GM08714 (cell line): ENCODE results near the gene TTLL10.
"Not testable (repeated sequence)": the region's sequence is repeated elsewhere in the genome, so short reads cannot be mapped to it uniquely, and the experiment has no call there.

ENCODE experiments used
- H3K4me3 ChIP-seq: fragments of 200-500 bp; sonication (Bioruptor generic); 2 replicates; pipeline ENCODE4 v1.5.1; 2014; ENCODE audit warnings: mild to moderate bottlenecking, low read length, inconsistent platforms
- ZNF274 ChIP-seq: IDR thresholded peaks from 2 replicates; pipeline ENCODE4 v1.6.1; 2012; ENCODE audit warnings: mild to moderate bottlenecking, low read depth, low read length

Gene TTLL10

DNA sequence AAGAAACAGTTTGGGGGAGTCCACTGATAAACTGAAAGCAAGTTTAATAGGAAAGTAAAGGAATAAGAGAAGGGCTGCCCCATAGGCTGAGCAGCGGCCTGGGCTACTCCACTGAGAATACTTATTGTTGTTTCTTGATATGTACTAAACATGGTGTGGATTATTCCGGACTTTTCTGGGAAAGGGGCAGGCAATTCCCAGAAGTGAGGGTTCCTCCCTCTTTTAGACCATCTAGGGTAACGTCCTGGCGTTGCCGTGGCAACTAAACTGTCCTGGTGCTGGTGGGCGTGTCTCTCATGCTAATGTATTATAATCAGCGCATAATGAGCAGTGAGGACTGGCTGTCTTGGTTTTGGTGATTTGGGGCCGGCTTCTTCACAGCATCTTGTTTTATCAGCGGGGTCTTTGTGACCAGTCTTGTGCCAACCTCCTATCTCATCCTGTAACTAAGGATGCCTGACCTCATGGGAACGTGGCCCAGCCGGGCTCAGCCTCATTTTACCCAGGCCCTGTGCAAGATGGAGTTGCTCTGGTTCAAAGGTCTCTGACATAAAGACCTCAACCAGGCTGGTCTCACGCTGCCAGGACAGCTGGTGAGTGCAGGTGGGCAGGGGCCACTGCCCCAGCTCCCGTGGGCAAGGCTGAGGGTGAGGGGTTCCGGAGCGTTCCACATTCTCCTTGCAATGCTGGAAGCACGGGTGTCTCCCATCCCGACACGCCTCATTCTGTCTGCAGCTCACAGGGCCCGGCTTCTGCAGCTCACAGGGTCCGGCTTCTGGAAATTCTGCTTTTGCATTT is 38.1 kb upstream of the TTLL10 start:
- TF ChIP-seq ZNF274 = no peak

DNA sequence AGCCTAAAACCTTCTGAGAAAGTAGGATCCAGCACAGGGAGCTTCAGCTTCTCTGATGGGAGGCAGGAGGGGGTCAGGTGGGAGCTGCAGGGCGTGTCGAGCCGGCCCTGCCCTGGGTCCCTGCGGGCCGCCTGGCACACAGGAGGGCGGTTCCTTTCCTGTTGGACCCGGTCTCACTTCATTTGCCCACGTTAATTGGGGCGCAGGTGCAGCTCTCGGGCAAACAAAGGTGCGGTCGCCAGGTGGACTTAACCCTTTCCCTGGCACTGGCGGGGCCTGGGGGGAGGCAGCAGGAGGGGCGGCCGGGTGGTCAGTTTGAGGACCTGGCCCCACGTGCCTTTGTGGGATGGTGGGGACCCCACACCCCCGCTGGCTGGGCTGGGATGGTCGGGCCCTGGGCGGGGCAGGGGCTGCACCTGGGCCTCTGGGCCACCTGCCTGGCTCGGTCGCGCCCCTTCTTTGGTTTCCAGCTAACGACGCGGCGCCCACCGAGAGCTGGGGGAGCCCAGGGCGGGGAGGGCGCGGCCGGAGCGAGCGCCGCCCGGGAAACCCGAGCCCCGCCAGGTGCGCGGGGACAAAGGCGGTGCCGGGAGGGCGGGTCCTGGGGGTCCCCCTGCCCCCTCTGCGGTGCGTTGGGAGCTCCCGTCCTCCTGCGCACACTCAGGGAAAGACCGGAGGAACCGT is 37.0 kb upstream of the TTLL10 start:
- H3K4me3 ChIP-seq = no peak overlapping the region
- TF ChIP-seq ZNF274 = no peak

More for the DNA sequence above, 38.1 kb upstream of the TTLL10 start:
- no peak overlapping the region for H3K4me3 ChIP-seq

DNA sequence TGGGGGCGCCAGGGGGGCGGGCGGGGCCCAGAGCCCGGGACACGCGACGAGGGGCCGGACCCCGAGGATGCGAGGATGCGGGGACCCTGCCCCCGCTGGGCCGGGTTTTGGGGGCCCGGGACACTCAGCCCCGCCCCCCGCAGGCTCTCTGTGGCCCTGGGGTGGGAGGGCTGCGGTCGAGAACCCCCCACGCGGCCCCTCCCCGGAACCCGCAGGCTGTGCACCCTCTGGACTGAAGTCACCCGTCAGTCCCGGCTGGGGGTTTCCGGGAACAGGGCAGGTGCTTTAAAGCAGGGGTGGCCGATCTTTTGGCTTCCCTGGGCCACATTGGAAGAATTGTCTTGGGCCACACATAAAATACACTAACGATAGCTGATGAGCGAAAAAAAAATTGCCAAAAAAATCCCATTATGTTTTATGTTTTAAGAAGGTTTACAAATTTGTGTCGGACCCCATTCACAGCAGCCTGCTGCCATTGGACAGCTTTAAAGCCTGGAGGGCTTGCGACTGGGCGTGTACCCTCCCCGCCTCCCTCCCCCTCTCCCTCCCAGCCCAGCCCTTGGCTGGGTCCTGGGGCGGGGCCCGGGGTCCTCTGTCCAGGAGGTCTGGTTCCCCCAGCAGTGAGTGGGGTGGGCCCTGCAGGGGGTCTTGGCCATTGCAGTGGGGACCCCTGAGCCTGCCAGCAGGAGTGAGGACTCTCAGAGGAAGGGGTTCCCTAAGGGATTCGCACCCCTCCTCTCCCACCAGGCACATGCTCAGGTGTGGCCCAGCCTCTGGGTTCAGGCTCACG is 36.2 kb upstream of the TTLL10 start:
- no peak overlapping the region; the same call in 1 of the 2 replicates for H3K4me3 ChIP-seq
- no peak for TF ChIP-seq ZNF274

DNA sequence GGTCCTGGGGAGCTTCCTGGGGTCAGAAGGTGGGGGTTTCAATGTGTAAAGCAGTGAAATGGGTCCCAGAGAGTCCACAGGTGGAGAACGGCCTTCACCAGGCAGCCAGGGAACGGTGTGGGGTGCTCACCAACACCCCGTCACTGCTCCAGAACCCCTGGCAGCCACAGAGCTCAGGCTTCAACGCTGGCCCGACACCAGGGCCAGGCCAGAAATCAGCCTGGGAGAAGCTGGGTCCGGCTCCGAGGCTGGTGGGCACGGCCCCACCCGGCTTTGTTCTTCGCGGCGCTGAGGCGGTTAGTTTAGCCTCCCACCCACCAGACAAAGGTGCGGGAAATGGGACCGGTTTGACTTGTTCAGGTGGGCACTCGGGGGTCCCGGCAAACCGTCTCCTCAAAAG is 33.0 kb upstream of the TTLL10 start:
- TF ChIP-seq ZNF274 = no peak
- H3K4me3 ChIP-seq = no peak overlapping the region

DNA sequence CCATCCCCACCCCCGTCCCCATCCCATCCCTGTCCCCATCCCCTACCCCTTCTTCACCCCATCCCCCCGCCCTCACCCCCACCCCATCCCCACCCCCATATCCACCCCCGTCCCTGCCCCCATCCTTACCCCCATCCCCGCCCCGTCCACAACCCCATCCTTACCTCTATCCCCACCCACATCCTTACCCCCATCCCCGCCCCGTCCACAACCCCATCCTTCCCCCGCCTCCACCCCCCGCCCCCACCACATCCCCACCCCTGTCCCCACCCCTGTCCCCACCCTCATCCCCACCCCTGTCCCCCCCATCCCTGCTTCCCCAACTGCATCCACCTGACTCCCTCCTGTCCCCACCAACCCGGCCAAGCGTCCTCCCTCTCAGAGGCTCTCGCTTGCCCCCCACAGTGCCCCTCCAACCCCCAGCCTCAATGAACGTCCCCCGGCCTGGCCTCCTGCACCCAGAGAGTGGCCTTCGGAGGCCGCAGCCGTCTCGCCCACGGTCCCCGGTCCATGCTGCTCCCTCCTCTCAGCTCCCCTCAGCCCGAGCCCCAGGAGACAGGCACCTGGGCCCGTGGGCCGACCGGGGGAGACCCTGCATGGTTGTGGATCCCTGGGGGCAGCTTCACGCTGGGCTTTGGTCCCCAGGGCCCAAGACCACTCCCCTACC is 32.3 kb upstream of the TTLL10 start:
- TF ChIP-seq ZNF274 = no peak
- no peak overlapping the region for H3K4me3 ChIP-seq

DNA sequence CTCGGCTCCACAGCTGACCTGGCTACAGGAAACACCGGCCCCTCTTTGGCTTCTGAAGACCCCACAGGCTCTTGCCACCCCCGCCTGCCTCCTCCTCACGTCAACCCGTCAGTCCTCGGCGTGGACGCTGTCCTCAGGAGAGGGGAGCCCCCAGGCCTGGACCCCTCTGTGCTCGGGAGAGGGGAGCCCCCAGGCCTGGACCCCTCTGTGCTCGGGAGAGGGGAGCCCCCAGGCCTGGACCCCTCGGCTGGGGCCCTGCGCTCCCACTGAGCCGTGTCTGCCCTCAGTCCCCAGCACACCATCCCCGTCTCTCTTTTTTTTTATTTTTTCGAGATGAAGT is 31.8 kb upstream of the TTLL10 start:
- TF ChIP-seq ZNF274 = no peak

DNA sequence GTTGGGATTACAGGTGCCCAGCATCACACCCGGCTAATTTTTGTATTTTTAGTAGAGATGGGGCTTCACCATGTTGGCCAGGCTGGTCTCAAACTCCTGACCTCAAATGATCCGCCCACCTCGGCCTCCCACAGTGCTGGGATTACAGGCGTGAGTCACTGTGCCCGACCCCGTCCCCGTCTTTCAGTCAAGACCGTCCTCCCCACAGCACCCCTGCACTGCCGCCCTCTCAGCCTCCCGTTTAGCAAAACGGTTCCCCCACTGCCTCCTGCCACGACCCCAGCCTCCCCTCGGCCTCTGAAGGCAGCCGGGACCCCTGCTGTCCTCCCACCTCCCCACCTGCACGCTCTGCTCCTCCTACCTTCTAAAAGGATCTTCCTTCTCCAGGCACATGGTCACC is 31.3 kb upstream of the TTLL10 start:
- not testable (repeated sequence) for H3K4me3 ChIP-seq

More for the DNA sequence above, 31.8 kb upstream of the TTLL10 start:
- H3K4me3 ChIP-seq = no peak overlapping the region

DNA sequence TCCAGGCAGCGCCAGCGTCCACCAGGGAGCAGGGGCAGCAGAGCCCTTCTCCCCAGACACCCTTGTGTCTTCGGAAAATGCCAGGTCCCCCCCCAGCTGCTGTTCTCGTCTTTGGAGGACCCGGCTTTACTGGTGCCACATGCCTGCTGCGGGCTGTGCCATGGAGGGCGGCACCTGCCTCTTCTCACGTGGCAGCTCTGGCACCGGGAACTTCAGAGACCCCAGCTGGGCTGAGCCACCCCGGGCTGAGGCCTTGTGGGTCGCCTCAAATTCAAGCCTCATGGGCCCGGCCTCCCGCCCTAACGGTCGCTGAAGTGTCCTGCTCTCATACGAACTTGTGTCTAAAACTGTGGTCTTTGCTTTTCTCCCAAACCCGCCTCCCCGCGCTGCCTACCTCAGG is 30.8 kb upstream of the TTLL10 start:
- TF ChIP-seq ZNF274 = no peak
- no peak overlapping the region for H3K4me3 ChIP-seq

DNA sequence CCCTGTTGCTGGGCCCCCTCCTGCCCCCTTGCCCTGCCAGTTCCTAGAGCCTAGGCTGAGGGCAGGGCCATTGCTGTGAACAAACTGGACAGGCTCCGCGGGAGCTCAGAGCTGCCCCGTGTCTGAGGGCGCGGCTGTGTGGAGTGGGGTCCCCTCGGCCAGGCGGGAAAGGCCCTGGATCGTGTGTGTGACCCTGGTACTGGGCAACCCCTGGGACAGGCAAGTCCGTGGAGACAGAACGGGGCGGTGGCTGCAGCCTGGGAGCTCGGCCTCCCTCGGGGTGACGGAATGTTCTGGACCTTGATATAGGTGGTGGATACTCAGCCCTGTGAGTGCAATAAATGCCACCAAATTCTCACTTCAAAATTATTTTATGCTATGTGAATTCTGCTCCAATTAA is 30.0 kb upstream of the TTLL10 start:
- H3K4me3 ChIP-seq = no peak overlapping the region
- TF ChIP-seq ZNF274 = no peak

DNA sequence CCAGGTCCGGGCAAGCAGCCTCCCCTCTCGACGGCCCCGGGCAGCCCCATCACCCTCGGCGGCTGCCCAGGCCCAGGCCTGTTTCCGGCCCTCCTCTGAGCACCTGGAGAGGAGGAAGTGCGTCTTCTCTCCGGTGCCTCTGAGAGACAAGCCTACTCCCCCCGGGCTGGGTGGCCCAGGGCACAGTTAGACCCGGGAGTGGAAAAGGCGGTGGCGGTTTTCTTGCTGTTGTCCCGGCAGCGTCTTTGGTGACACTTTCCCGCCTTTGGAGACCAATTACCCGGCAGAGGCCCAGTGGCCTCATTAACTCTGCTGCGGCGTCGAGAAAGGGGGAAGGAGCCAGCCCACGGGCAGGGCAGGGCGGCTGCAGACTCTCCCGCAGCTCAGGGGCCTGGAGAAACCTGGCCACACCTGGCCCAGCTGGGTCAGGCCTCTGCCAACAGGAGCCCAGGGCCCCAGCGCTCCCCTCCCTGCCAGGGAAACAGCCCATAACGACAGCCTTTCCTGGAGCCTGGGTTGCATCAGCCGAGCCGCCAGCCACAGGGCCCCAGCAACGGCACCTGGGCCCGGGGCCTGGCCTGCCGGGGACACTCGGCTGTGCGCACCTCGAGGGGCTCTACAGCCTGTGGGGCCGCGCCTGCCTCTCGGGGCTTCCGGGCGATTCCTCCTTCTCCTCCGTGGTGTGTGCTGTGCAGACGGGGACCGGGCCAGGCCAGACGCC is 29.4 kb upstream of the TTLL10 start:
- no peak for TF ChIP-seq ZNF274
- no peak overlapping the region for H3K4me3 ChIP-seq

DNA sequence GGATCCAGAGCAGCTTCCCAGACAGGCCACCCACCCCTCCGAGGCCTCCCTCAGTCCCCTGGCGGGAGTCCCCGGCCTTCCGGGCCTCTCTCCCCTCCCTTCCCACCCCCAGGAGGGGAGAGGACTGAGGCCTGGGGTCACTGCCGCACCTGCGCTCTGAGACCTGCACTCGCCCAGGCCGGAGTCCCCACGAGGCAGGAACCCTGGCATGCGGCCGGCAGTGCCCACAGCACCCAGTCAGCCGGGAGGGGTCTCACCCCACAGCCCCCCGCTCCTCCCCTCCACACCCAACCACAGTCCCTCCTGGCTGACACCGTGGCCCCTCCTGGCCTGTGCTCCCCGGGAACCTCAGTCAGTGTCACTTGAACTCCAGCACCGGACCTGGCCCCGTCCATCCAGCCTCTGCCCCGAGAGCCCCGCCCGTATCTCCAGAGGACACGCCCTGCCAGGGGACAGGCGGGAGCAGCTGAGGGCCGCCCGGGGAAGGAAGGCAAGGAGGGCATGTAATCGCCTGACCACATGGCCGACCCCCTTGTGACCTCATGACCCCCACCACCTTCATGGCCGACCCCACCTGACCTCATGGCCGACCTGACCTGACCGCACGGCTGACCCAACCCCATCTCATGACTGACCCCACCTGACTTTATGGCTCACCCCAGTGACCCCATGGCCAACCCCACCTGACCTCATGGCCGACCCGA is 28.7 kb upstream of the TTLL10 start:
- H3K4me3 ChIP-seq = no peak overlapping the region
- TF ChIP-seq ZNF274 = no peak

DNA sequence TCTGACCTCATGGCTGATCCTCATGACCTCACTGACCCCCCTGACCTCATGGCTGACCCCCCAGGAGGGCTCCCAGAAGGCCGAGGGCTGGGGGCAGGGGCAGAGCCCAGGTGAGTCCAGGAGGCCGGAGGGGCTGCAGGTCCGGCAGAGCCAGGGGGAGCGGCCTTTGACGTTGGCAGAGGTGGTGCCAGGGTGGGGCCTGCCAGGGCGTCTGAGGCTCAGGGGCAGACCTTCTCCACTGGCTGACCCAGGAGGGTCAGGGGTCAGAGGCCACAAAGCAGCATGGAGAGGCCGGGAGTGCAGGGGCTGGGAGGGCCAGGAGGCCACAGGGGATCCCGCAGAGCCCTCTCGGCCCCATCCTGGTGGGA is 28.1 kb upstream of the TTLL10 start:
- no peak overlapping the region for H3K4me3 ChIP-seq
- no peak for TF ChIP-seq ZNF274

DNA sequence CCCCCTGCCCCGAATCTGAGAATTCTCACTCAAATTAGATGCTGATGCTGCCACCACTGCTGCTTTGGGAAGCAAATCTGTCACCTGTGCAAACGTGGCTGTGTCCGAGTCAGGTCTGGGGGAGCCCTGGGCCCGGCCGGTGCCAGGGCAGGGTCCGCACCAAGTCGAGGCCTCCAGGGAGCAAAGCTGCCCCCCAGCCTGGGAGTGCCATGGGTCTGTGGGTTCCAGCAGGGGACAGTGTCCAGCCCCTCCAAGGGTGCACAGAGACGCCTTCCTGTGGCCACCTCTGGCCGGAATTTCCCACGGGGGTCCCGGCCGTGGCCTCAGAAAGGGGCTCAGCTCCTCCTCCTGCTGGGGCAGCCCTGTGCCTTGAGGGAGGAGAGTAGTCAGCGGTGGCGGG is 27.7 kb upstream of the TTLL10 start:
- no peak overlapping the region for H3K4me3 ChIP-seq
- no peak for TF ChIP-seq ZNF274
